Measurements from ENCODE around the gene TLE5. TPM values are rescaled to one million over a fixed set of nuclear protein-coding genes. Genes with fewer than 3 reads are reported as not detected.

TLE5 gene
- total and polyA plus RNA-seq, 7 donors, result 390 to 786 (median 552) TPM

DNA sequence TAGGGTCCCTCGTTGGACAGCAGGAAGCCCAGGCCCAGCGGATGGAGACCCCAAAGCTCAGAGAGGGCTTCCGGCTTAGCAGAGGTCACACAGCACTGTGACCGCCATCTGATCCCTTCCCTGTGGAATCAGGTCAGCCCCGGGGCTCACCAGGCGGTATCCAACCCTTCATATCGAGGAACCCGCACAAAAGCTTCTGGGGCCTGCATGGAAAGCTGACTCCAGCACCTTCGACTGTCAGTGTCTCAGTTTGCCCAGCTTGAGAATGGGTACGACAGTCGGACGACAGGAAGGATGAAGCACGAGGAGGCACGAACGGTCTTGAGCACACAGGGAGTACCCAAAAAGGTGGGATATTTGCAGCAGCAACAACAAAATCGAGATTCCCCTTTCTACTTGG is 2.6 kb downstream of the TLE5 start:
- Histone ChIP-seq H3K27ac (peak overlapping the region; percentile 85), H3K36me3 (ENCODE audit: insufficient read depth in 1 of 2, low read depth in 1 of 2) (peaks cover 4 to 41% of the 10 kb centered on the region in 2 donors), H3K9me3 (no peaks in the 10 kb centered on the region), H3K4me1 (peaks cover 40% of the 10 kb centered on the region), H3K27me3 (ENCODE audit: insufficient read depth in 3 of 3, low read length in 2 of 3) (no peaks in the 10 kb centered on the region), H3K4me3 (no peak overlapping the region)
- TF ChIP-seq, protein P1, sequence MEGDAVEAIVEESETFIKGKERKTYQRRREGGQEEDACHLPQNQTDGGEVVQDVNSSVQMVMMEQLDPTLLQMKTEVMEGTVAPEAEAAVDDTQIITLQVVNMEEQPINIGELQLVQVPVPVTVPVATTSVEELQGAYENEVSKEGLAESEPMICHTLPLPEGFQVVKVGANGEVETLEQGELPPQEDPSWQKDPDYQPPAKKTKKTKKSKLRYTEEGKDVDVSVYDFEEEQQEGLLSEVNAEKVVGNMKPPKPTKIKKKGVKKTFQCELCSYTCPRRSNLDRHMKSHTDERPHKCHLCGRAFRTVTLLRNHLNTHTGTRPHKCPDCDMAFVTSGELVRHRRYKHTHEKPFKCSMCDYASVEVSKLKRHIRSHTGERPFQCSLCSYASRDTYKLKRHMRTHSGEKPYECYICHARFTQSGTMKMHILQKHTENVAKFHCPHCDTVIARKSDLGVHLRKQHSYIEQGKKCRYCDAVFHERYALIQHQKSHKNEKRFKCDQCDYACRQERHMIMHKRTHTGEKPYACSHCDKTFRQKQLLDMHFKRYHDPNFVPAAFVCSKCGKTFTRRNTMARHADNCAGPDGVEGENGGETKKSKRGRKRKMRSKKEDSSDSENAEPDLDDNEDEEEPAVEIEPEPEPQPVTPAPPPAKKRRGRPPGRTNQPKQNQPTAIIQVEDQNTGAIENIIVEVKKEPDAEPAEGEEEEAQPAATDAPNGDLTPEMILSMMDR (IDR thresholded peaks at IDR 0.05), result no peak
- intact Hi-C loops (cut with DNase I), result no loop called here
- ATAC-seq (no peak), DNase-seq (no peak)
- WGBS, 3 donors, result 85 to 87% (median 85%) methylated on average over 16 of the region's 16 CpGs

DNA sequence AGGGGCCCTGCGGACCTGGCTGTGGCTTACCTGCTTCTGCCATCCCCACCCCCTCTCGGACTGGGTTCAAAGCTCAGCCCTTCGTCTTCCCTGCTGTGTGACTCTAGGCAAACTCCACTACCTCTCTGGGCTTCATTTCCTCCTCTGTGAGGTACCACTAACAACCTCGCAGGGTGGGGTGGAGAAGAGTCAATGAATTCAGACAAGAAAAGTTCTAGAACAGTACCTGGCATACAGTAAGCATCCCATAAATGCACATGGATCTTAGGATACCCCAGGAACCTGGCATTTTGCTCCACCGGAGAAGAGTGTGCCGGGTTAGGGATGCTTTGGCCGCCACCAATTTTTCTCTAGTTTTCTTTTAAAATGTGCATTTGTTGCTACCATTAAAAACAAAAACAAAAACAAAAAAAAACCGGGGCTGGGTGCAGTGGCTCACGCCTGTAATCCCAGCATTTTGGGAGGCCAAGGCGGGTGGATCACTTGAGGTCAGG is 3.4 kb downstream of the TLE5 start:
- Histone ChIP-seq H3K4me3 (peak overlapping the region; percentile 15), H3K9me3 (no peaks in the 10 kb centered on the region), H3K27me3 (ENCODE audit: insufficient read depth in 3 of 3, low read length in 2 of 3) (no peaks in the 10 kb centered on the region), H3K4me1 (peaks cover 40% of the 10 kb centered on the region), H3K27ac (peak overlapping the region; percentile 85), H3K36me3 (ENCODE audit: insufficient read depth in 1 of 2, low read depth in 1 of 2) (peaks cover 4 to 49% of the 10 kb centered on the region in 2 donors)
- DNase-seq (no peak), ATAC-seq (no peak)
- TF ChIP-seq, protein P1 (IDR thresholded peaks at IDR 0.05), result no peak
- 90 to 98% (median 95%) methylated on average over 10 of the region's 10 CpGs for WGBS, 3 donors
- intact Hi-C loops (cut with DNase I), result no loop called here

DNA sequence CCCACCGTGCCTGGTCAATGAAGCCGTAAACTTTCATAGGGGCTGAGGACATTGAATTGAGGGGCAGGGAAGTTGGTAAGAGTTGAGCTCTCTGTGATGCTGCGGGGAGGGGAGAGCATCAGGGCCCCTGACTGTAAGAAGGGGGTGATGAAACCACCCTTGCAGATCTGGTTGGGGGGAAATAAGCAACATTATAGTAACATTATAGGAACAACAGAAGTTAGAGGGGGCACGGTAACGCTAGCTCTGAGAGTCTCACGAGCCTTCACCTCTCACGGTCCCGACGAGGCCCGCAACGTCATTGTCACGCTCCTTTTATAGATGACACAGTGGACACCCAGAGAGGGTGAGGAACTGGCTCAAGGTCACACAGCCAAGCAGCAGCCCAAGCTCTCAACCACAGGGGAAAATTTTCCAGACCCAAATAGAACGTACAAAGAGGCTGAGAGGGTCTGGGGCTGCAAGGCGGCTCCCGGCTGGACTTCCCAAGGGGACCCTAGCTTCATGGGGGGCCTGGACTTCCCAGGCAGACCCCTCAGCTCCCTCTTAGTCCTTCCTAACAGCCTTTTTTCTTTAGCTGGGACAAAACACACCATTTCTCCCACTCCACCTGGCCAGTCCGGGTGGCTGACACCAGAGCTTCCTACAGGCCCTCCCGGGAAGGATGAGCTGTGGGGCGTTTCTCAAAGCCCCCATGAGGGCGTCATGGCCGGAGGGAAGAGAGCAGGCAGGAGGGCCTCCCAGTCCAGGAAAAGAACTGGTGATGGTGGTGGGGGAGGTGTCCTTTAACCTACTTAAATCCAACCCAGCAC is 4.1 kb downstream of the TLE5 start:
- no peaks in the 10 kb centered on the region for H3K27me3 ChIP-seq (ENCODE audit: insufficient read depth in 3 of 3, low read length in 2 of 3)
- ATAC-seq, result no peak
- peaks cover 4 to 56% of the 10 kb centered on the region in 2 donors for H3K36me3 ChIP-seq (ENCODE audit: insufficient read depth in 1 of 2, low read depth in 1 of 2)
- no peak for DNase-seq
- H3K27ac ChIP-seq, result peak overlapping the region; percentile 69
- TF ChIP-seq, protein P1 (IDR thresholded peaks at IDR 0.05), result no peak
- intact Hi-C loops (cut with DNase I), result no loop called here
- H3K4me3 ChIP-seq, result peak overlapping the region; percentile 15
- WGBS, 3 donors, result 62 to 81% (median 69%) methylated on average over 20 of the region's 20 CpGs
- peaks cover 39% of the 10 kb centered on the region for H3K4me1 ChIP-seq
- no peaks in the 10 kb centered on the region for H3K9me3 ChIP-seq

DNA sequence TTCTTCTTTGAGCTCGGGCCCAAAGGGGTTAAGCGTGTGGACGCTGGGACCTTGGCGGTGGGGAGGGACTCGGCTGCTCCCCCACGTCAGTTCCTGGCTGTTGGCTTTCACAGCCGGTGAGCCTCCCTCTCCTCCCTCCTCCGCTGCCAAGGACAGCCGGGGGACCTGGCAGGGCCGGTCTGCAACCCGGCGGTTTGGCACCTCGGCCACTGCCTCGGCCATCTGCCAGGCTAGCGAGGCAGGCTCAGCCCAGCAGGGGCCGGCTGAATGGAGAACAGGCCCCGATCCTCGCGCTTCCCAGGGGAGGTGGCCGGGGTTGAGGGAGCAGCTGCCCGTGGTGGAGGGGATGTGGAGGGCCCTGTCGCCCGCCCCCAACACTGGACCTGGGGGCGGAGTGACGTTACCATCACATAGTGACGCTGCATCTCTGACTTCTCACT is 5.0 kb downstream of the TLE5 start:
- H3K27ac ChIP-seq, result peak overlapping the region; percentile 69
- TF ChIP-seq, protein P1 (IDR thresholded peaks at IDR 0.05), result peak; percentile 24
- no peaks in the 10 kb centered on the region for H3K27me3 ChIP-seq (ENCODE audit: insufficient read depth in 3 of 3, low read length in 2 of 3)
- 14 to 19% (median 16%) methylated on average over 23 to 26 of the region's 26 CpGs for WGBS, 3 donors
- ATAC-seq (peak; percentile 84 to 89 (median 87)), DNase-seq (peak; percentile 92 to 97)
- H3K4me1 ChIP-seq, result peaks cover 33% of the 10 kb centered on the region
- H3K36me3 ChIP-seq (ENCODE audit: insufficient read depth in 1 of 2, low read depth in 1 of 2), result peaks cover 4 to 57% of the 10 kb centered on the region in 2 donors
- intact Hi-C loops (cut with DNase I), result no loop called here
- no peaks in the 10 kb centered on the region for H3K9me3 ChIP-seq
- H3K4me3 ChIP-seq, result peak overlapping the region; percentile 5

Data from psoas muscle (tissue), 8 donors.